GM18870 (cell line): ENCODE measurements around the gene RRP8.

Experiments used
- ATAC-seq: cut with Tn5 transposase; IDR thresholded peaks from one replicate; pipeline ENCODE4 v1.9.1; 2021; ENCODE audit warnings: moderate library complexity; ENCODE audit not compliant: unreplicated experiment

The RRP8 gene

GRCh38 chr11:6603287-6604080, at the start of gene RRP8, which contains the start of gene ILK:
TSS of gene RRP8 (minus strand) at chr11:6603616. CDS start at chr11:6603502, 114 bp downstream.
TSS of gene ILK (plus strand) at chr11:6603774. CDS start at chr11:6604272, 498 bp downstream.
- peak; percentile 55 for ATAC-seq

- no peak for ATAC-seq
Observed at GRCh38 chr11:6653097-6653496, 49.7 kb upstream of the RRP8 start.

- no peak for ATAC-seq
Observed at GRCh38 chr11:6652182-6652581, 48.8 kb upstream of the RRP8 start.

- ATAC-seq = no peak
Observed at GRCh38 chr11:6650980-6651379, 47.6 kb upstream of the RRP8 start.

- ATAC-seq = no peak
Observed at GRCh38 chr11:6650104-6650503, 46.7 kb upstream of the RRP8 start.

- no peak for ATAC-seq
Observed at GRCh38 chr11:6648501-6648900, 45.1 kb upstream of the RRP8 start.

- ATAC-seq = no peak
Observed at GRCh38 chr11:6647836-6648235, 44.4 kb upstream of the RRP8 start.

- peak; percentile 93 for ATAC-seq
Observed at GRCh38 chr11:6646918-6647679, 43.7 kb upstream of the RRP8 start.

- no peak for ATAC-seq
Observed at GRCh38 chr11:6646576-6646917, 43.1 kb upstream of the RRP8 start.

- no peak for ATAC-seq
Observed at GRCh38 chr11:6646071-6646470, 42.7 kb upstream of the RRP8 start.

- ATAC-seq = no peak
Observed at GRCh38 chr11:6642957-6643356, 39.5 kb upstream of the RRP8 start.

- no peak for ATAC-seq
Observed at GRCh38 chr11:6640985-6641701, 37.7 kb upstream of the RRP8 start.

- ATAC-seq = no peak
Observed at GRCh38 chr11:6640036-6640984, 36.9 kb upstream of the RRP8 start.

GRCh38 chr11:6638429-6638828, 35.0 kb upstream of the RRP8 start:
- no peak for ATAC-seq

GRCh38 chr11:6637871-6638270, 34.5 kb upstream of the RRP8 start:
- no peak for ATAC-seq

- no peak for ATAC-seq
Observed at GRCh38 chr11:6636480-6636879, 33.1 kb upstream of the RRP8 start.

- no peak for ATAC-seq
Observed at GRCh38 chr11:6635082-6635932, 31.9 kb upstream of the RRP8 start.

- ATAC-seq = no peak
Observed at GRCh38 chr11:6634534-6634933, 31.1 kb upstream of the RRP8 start.
